H9 (cell line): ENCODE measurements around the gene TCF21. TPM values are rescaled to one million over a fixed set of nuclear protein-coding genes. Genes with fewer than 3 reads are reported as not detected.

ENCODE experiments used
- DNase-seq: peaks from one replicate; pipeline ENCODE4 v3.0.0-alpha.2; 2017
- H2AFZ ChIP-seq: one replicate; pipeline ENCODE4 v1.6.1; 2013; ENCODE audit warnings: mild to moderate bottlenecking, low read length, control low read depth, moderate library complexity
- H2AK5ac ChIP-seq: 2 replicates; pipeline ENCODE4 v1.6.1; 2013; ENCODE audit warnings: low read length, control low read depth, mixed read lengths; ENCODE audit not compliant: insufficient read length
- H2BK120ac ChIP-seq: one replicate; pipeline ENCODE4 v1.6.1; 2013; ENCODE audit warnings: low read depth, mild to moderate bottlenecking, low read length, control low read depth, inconsistent platforms; ENCODE audit not compliant: poor library complexity, severe bottlenecking
- H2BK12ac ChIP-seq: 2 replicates; pipeline ENCODE4 v1.6.1; 2013; ENCODE audit warnings: low read length, control low read depth, mixed read lengths, low read depth; ENCODE audit not compliant: insufficient read length
- H2BK15ac ChIP-seq: 2 replicates; pipeline ENCODE4 v1.6.1; 2013; ENCODE audit warnings: low read depth, low read length, control low read depth
- H2BK20ac ChIP-seq: one replicate; pipeline ENCODE4 v1.6.1; 2013; ENCODE audit warnings: low read depth, mild to moderate bottlenecking, low read length, control low read depth, inconsistent platforms; ENCODE audit not compliant: poor library complexity, severe bottlenecking
- H2BK5ac ChIP-seq: 2 replicates; pipeline ENCODE4 v1.6.1; 2013; ENCODE audit warnings: low read length, control low read depth, mixed read lengths; ENCODE audit not compliant: insufficient read length
- H3K14ac ChIP-seq: 2 replicates; pipeline ENCODE4 v1.6.1; 2013; ENCODE audit warnings: low read length, control low read depth; ENCODE audit not compliant: insufficient read depth
- H3K18ac ChIP-seq: 2 replicates; pipeline ENCODE4 v1.6.1; 2013; ENCODE audit warnings: low read depth, mild to moderate bottlenecking, mixed read lengths, low read length, control low read depth; ENCODE audit not compliant: insufficient read length
- H3K23ac ChIP-seq: 2 replicates; pipeline ENCODE4 v1.6.1; 2013; ENCODE audit warnings: low read length, control low read depth, mixed read lengths, low read depth; ENCODE audit not compliant: insufficient read length
- H3K23me2 ChIP-seq: 2 replicates; pipeline ENCODE4 v1.6.1; 2013; ENCODE audit warnings: low read depth, mild to moderate bottlenecking, mixed read lengths, low read length, control low read depth; ENCODE audit not compliant: insufficient read length, poor library complexity, severe bottlenecking
- H3K27ac ChIP-seq: 2 replicates; pipeline ENCODE4 v1.5.1; 2013; ENCODE audit warnings: low read length, control low read depth, mixed read lengths, low read depth; ENCODE audit not compliant: insufficient read length
- H3K27me3 ChIP-seq: 2 replicates; pipeline ENCODE4 v1.6.1; 2013; ENCODE audit warnings: low read length, control low read depth, inconsistent platforms; ENCODE audit not compliant: insufficient read depth
- H3K4ac ChIP-seq: 2 replicates; pipeline ENCODE4 v1.6.1; 2013; ENCODE audit warnings: low read depth, mild to moderate bottlenecking, control low read depth, inconsistent platforms, low read length, moderate library complexity
- H3K4me1 ChIP-seq: 2 replicates; pipeline ENCODE4 v1.6.1; 2013; ENCODE audit warnings: low read length, control low read depth, inconsistent platforms; ENCODE audit not compliant: insufficient read depth
- H3K4me2 ChIP-seq: 2 replicates; pipeline ENCODE4 v1.6.1; 2013; ENCODE audit warnings: low read length, control low read depth, mixed read lengths; ENCODE audit not compliant: insufficient read length, insufficient read depth
- H3K56ac ChIP-seq: 2 replicates; pipeline ENCODE4 v1.6.1; 2013; ENCODE audit warnings: low read depth, mild to moderate bottlenecking, mixed read lengths, low read length, control low read depth; ENCODE audit not compliant: insufficient read length
- H3K79me1 ChIP-seq: 2 replicates; pipeline ENCODE4 v1.6.1; 2013; ENCODE audit warnings: low read depth, mild to moderate bottlenecking, moderate library complexity, low read length, control low read depth, inconsistent platforms; ENCODE audit not compliant: insufficient read depth, poor library complexity, severe bottlenecking
- H3K79me2 ChIP-seq: 2 replicates; pipeline ENCODE4 v1.6.1; 2013; ENCODE audit warnings: low read length, control low read depth, inconsistent platforms; ENCODE audit not compliant: insufficient read depth
- H3K9ac ChIP-seq: 2 replicates; pipeline ENCODE4 v1.6.1; 2013; ENCODE audit warnings: low read length, control low read depth, mixed read lengths; ENCODE audit not compliant: insufficient read length; ENCODE audit errors: extremely low read depth
- H3K9me3 ChIP-seq: one replicate; pipeline ENCODE4 v1.6.1; 2013; ENCODE audit warnings: low read depth, low read length, inconsistent platforms; ENCODE audit not compliant: control insufficient read depth
- H3T11ph ChIP-seq: one replicate; pipeline ENCODE4 v1.6.1; 2013; ENCODE audit warnings: mild to moderate bottlenecking, low read length, control low read depth, inconsistent platforms
- H4K20me1 ChIP-seq: one replicate; pipeline ENCODE4 v1.6.1; 2013; ENCODE audit not compliant: control insufficient read depth, insufficient read length, insufficient read depth
- H4K5ac ChIP-seq: 2 replicates; pipeline ENCODE4 v1.6.1; 2013; ENCODE audit warnings: low read depth, mild to moderate bottlenecking, mixed read lengths, low read length, control low read depth; ENCODE audit not compliant: insufficient read length
- H4K8ac ChIP-seq: replicated peaks from 2 replicates; pipeline ENCODE4 v1.6.1; 2013; ENCODE audit warnings: low read length, control low read depth, mixed read lengths, low read depth; ENCODE audit not compliant: insufficient read length
- H4K91ac ChIP-seq: 2 replicates; pipeline ENCODE4 v1.6.1; 2013; ENCODE audit warnings: low read depth, mild to moderate bottlenecking, moderate library complexity, mixed read lengths, low read length, control low read depth; ENCODE audit not compliant: insufficient read length
- H3K27ac Mint-ChIP-seq, 3 experiments: 2 replicates in 2 of 3; 3 replicates in 1 of 3; pipeline ENCODE4 v1.8.0; 2020 to 2021; ENCODE audit warnings: mixed read lengths in 3 of 3, mild to moderate bottlenecking in 1 of 3, moderate library complexity in 1 of 3
- H3K27me3 Mint-ChIP-seq: 2 replicates; pipeline ENCODE4 v1.8.0; 2021; ENCODE audit warnings: low read depth, mild to moderate bottlenecking, moderate library complexity, mixed read lengths
- H3K36me3 Mint-ChIP-seq, 3 experiments: 2 replicates in 2 of 3; 3 replicates in 1 of 3; pipeline ENCODE4 v1.8.0; 2020 to 2021; ENCODE audit warnings: low read depth in 3 of 3, mixed read lengths in 3 of 3; ENCODE audit not compliant: insufficient read depth in 1 of 3
- H3K4me1 Mint-ChIP-seq, 2 experiments: 2 replicates each; pipeline ENCODE4 v1.8.0; 2020; ENCODE audit warnings: mixed read lengths in 2 of 2
- H3K4me3 Mint-ChIP-seq, 2 experiments: 2 replicates in 1 of 2; 3 replicates in 1 of 2; pipeline ENCODE4 v1.8.0; 2020 to 2021; ENCODE audit warnings: mild to moderate bottlenecking in 2 of 2, mixed read lengths in 2 of 2, moderate library complexity in 1 of 2
- H3K9me3 Mint-ChIP-seq, 2 experiments: 2 replicates in 1 of 2; 3 replicates in 1 of 2; pipeline ENCODE4 v1.8.0; 2020; ENCODE audit warnings: mild to moderate bottlenecking in 2 of 2, mixed read lengths in 2 of 2, moderate library complexity in 1 of 2
- CTCF ChIP-seq: fragments of 200-600 bp; sonication (generic); conservative IDR thresholded peaks from 3 replicates; pipeline ENCODE4 v1.8.0; 2021; ENCODE audit warnings: antibody characterized with exemption, mild to moderate bottlenecking
- WGBS: extraction: QIAGEN DNeasy Blood & Tissue Kit; methylation state at CpG from one replicate; pipeline ENCODE4 v1.1.7; 2013; ENCODE audit warnings: missing lambda C conversion rate, low lambda C conversion rate, mixed read lengths; ENCODE audit not compliant: insufficient read length; ENCODE audit errors: extremely low coverage; 5-methylcytosine and 5-hydroxymethylcytosine counted together
- total RNA-seq: library from RNA; stranded (reverse); gene quantifications from 2 replicates; pipeline ENCODE4 v1.2.1, GENCODE V29; 2021

Gene TCF21
- total RNA-seq, 1 experiment from 2014 or later, result not detected

GRCh38 chr6:133938533-133938932 lies 49.6 kb downstream of the TCF21 start:
- Histone ChIP-seq H2BK12ac (no peak overlapping the region), H4K8ac (no peak overlapping the region), H2BK120ac (no peak overlapping the region), H3K79me1 (no peaks in the 10 kb centered on the region), H3K23ac (no peak overlapping the region), H3K4me1 (no peaks in the 10 kb centered on the region), H3K9me3 (no peaks in the 10 kb centered on the region), H3K4me2 (no peak overlapping the region), H3K9ac (no peak overlapping the region), H3K27ac (no peak overlapping the region), H3K56ac (no peak overlapping the region), H3K27me3 (no peaks in the 10 kb centered on the region), H2BK15ac (no peak overlapping the region), H2AK5ac (no peak overlapping the region), H3K4ac (no peak overlapping the region), H3K23me2 (no peaks in the 10 kb centered on the region), H4K20me1 (no peaks in the 10 kb centered on the region), H2BK5ac (no peak overlapping the region), H4K91ac (no peak overlapping the region), H2AFZ (no peak overlapping the region), H3K79me2 (no peaks in the 10 kb centered on the region), H3T11ph (no peak overlapping the region), H2BK20ac (no peak overlapping the region), H3K18ac (no peak overlapping the region), H3K14ac (no peak overlapping the region), H4K5ac (no peak overlapping the region)
- Mint-ChIP-seq H3K36me3 (peaks cover 2 to 5% (median 3%) of the 10 kb centered on the region in 3 experiments; a peak in 3 of 7 replicates), H3K9me3 (peaks cover 7 to 9% of the 10 kb centered on the region in 2 experiments), H3K27ac (no peak overlapping the region), H3K4me1 (no peaks in the 10 kb centered on the region), H3K4me3 (no peak overlapping the region), H3K27me3 (peaks cover 4% of the 10 kb centered on the region)
- no peak for DNase-seq
- WGBS, result no CpG with 5 or more reads among the region's 1 CpG
- no peak for TF ChIP-seq CTCF
